T-helper 17 cell (primary cell): ENCODE results near the gene TNIP2. TPM values are rescaled to one million over a fixed set of nuclear protein-coding genes. Genes with fewer than 3 reads are reported as not detected.
"Not testable (repeated sequence)": the region's sequence is repeated elsewhere in the genome, so short reads cannot be mapped to it uniquely, and the experiment has no call there.

Experiments used
- ATAC-seq: fragments of 150-1000 bp; cut with Tn5 transposase; 2 replicates; pipeline ENCODE4 v1.10.0; 2021; ENCODE audit warnings: mild to moderate bottlenecking, moderate library complexity
- DNase-seq, 3 donors: peaks; one replicate each; pipeline versions ENCODE4 v3.0.0 to v3.0.0-alpha.2; 2020 to 2021
- H3K9me3 ChIP-seq: one replicate; pipeline ENCODE4 v1.7.0; 2013; ENCODE audit warnings: low read length, mild to moderate bottlenecking; ENCODE audit not compliant: control insufficient read depth, poor library complexity, severe bottlenecking
- H3K27ac Mint-ChIP-seq: one replicate; pipeline ENCODE4 v1.8.0; 2022; ENCODE audit warnings: mild to moderate bottlenecking, moderate library complexity, mixed read lengths
- H3K27me3 Mint-ChIP-seq: one replicate; pipeline ENCODE4 v1.8.0; 2022; ENCODE audit warnings: mixed read lengths
- H3K36me3 Mint-ChIP-seq: one replicate; pipeline ENCODE4 v1.8.0; 2022; ENCODE audit warnings: low read depth, mixed read lengths
- H3K4me1 Mint-ChIP-seq: one replicate; pipeline ENCODE4 v1.8.0; 2022; ENCODE audit warnings: mild to moderate bottlenecking, mixed read lengths
- H3K4me3 Mint-ChIP-seq: one replicate; pipeline ENCODE4 v1.8.0; 2022; ENCODE audit warnings: mild to moderate bottlenecking, moderate library complexity, mixed read lengths
- total RNA-seq, 4 donors: library from RNA in 2 of 4; stranded (reverse) in 2 of 4; gene quantifications; one replicate each; pipeline ENCODE4 v1.2.3 and lab custom pipeline; 2022 to 2026

The TNIP2 gene
- total RNA-seq, 2 donors from 2014 or later, result 66.0 to 72.5 TPM

GRCh38 chr4:2790583-2791517 lies 34.7 kb upstream of the TNIP2 start:
- H3K27ac Mint-ChIP-seq, result peak overlapping the region; percentile 78
- ATAC-seq (no peak), DNase-seq (no peak)
- peak overlapping the region; percentile 53 for H3K4me3 Mint-ChIP-seq
- no peaks in the 10 kb centered on the region for H3K36me3 Mint-ChIP-seq
- H3K27me3 Mint-ChIP-seq, result no peaks in the 10 kb centered on the region
- H3K9me3 ChIP-seq, result no peaks in the 10 kb centered on the region
- peaks cover 51% of the 10 kb centered on the region for H3K4me1 Mint-ChIP-seq

DNA sequence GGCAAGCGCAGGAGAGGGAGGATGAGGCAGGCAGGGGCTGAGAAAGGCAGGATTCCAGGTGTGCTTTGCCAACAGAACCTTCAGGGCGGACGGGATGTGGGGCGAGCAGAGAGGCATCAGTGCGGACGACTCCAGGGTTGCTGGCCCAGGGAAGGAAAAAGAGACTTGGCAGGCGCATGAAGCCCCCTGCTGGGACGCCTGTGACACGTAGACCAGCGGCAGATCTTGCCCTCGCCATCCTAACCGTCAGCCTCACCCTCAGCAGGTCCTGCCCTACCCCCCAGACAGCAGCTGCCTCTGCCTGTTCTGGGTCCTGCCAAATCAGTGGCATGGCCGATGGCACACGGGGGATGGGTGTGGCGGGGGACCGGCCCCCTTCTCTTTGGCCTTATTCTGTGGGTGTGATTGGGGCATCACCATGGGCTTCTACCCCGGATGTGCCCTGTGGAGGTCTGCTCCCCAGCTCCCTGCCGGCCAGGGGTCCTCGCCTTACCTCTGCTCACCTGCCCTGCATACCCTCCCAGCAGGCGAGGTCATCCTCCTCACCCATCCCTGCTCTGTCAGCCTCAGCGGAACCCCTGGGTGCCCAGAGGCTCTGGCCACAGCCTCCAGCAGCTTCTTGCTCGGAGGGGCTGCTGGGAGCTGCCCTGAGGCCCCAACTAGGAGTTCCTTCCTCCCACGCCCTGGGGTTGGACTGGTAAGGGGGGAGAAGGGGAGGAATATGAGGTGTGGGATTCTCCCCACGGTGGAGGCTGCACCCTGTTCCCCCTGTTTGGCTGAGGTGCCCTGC lies 33.9 kb upstream of the TNIP2 start:
- peaks cover 52% of the 10 kb centered on the region for H3K4me1 Mint-ChIP-seq

GRCh38 chr4:2789351-2789750 lies 33.2 kb upstream of the TNIP2 start:
- no peaks in the 10 kb centered on the region for H3K36me3 Mint-ChIP-seq
- peaks cover 45% of the 10 kb centered on the region for H3K4me1 Mint-ChIP-seq
- H3K9me3 ChIP-seq, result no peaks in the 10 kb centered on the region
- DNase-seq (no peak), ATAC-seq (no peak)
- H3K4me3 Mint-ChIP-seq, result peak overlapping the region; percentile 43
- no peaks in the 10 kb centered on the region for H3K27me3 Mint-ChIP-seq
- peak overlapping the region; percentile 74 for H3K27ac Mint-ChIP-seq

More for the DNA sequence above, 33.9 kb upstream of the TNIP2 start:
- Mint-ChIP-seq H3K27ac (peak overlapping the region; percentile 74), H3K36me3 (no peaks in the 10 kb centered on the region), H3K27me3 (no peaks in the 10 kb centered on the region), H3K4me3 (peak overlapping the region; percentile 43)
- no peaks in the 10 kb centered on the region for H3K9me3 ChIP-seq
- DNase-seq (no peak), ATAC-seq (no peak)

DNA sequence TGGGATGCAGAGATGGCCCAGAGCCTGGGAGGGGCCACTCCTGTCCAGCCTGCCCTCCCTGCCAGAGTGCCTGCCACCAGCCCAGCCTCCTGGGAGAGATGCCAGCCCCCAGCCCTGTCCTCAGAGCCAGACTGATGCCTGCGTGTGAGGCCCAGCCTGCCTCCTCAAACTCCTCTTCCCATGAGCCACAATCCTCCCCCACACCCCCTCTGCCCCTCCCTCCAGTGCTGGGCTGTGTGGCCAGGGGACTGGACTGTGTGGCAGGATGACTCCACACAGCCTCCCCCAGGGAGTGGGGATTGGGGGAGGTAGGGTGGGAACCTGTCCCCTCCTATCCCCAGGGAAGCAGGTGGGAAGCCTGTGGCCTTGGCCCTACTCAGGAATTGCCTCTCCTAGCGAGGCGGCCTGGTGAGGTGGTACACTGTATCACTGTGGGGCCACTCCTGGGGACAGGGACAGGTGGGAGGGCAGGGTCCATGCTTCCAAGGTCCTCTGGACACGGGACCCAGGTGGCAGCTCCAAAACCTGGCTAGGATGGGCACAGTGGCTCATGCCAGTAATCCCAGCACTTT lies 32.5 kb upstream of the TNIP2 start:
- H3K9me3 ChIP-seq, result no peaks in the 10 kb centered on the region
- Mint-ChIP-seq H3K4me1 (peaks cover 38% of the 10 kb centered on the region), H3K27ac (peak overlapping the region; percentile 96), H3K4me3 (peak overlapping the region; percentile 69), H3K36me3 (no peaks in the 10 kb centered on the region), H3K27me3 (no peaks in the 10 kb centered on the region)
- no peak for ATAC-seq
- DNase-seq, result no peak

DNA sequence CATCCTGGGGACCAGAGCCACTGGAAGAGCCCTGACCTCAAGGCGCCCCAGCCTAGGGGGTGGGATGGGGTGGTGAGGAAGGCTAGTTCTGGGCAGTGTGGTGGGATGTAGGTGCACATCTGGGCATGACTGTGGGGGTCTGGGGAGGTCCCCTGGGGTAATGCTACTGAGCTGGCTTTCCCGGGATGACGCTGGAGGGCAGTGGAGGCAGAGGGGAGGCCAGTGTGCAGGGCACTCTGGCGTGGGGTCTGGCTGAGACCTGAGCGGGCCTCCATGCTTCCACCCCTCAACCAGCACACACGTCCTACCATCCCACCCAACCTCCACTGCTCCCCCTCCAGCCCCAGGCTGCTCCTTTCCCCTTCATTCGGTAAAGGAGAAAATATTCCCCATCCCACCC lies 32.0 kb upstream of the TNIP2 start:
- H3K9me3 ChIP-seq, result no peaks in the 10 kb centered on the region
- Mint-ChIP-seq H3K4me3 (peak overlapping the region; percentile 69), H3K36me3 (no peaks in the 10 kb centered on the region), H3K27ac (peak overlapping the region; percentile 96), H3K4me1 (peaks cover 36% of the 10 kb centered on the region), H3K27me3 (no peaks in the 10 kb centered on the region)
- no peak for ATAC-seq
- DNase-seq, result no peak

DNA sequence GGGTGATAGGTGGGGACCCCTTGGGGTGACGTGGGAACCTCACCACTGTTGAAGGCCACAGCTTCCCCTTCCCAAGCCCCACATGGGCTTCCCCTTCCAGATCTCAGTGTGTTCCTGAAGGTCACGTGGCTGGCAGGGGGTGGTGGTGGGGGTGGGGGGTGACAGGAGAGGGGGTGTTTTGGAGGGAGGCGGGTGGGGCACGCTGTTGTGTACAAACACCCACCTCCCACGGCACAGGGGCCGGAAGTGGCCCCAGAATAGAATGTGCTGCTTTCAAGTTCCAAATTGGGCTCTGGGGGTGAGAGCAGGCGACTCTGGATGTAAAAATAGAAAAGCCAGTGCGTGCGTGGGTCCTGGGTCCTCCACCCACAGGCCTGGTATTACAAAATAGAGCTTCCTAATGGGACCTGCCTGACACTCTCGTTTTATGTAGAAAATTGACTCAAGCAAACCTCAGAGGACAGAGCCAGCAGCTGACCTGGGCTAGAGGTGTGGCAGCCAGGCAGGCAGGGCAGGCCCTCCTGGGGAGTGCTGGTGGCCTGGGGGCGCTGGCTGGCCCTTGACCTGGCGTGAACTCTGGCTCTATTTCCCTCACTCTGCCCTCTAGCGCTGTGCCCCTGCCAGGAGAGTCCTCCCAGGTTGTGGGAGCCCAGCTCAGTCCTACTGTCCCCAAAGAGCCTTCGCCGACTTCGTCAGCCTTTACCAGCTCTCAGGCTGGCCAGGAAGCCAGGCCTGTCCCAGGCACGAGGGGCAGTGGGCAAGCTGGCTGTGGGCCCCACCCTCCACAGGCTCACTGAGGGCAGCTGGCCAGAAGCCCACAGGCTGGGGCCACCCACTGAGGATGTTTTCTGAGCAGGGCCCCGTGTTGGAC lies 31.3 kb upstream of the TNIP2 start:
- peak; percentile 39 for ATAC-seq
- no peak for DNase-seq
- Mint-ChIP-seq H3K36me3 (no peaks in the 10 kb centered on the region), H3K4me3 (peak overlapping the region; percentile 69), H3K27me3 (no peaks in the 10 kb centered on the region), H3K4me1 (peaks cover 36% of the 10 kb centered on the region), H3K27ac (peak overlapping the region; percentile 96)
- H3K9me3 ChIP-seq, result no peaks in the 10 kb centered on the region

DNA sequence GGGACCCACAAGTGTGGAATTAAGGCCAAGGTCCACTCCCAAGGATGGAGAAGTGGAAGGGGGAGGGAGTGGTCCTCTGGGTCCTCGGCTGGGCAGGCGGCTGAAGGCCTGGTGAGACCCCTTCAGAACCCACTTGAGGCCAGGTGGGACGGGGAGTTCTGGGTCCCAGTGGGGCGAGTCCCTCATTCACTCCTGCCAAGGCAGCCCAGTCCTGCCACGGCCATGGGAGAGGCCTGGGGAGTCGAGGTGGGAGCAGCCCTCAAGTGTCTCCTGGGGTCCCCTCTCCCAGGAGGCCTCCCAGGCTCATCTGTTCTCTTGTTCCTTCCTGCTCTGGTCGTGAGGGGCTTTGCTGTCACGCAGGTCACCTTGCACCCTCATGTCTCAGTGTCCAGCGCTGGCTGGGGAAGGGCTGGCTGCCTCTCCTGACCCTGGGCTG lies 30.7 kb upstream of the TNIP2 start:
- no peak overlapping the region for H3K4me3 Mint-ChIP-seq
- no peaks in the 10 kb centered on the region for H3K27me3 Mint-ChIP-seq
- no peaks in the 10 kb centered on the region for H3K9me3 ChIP-seq
- H3K4me1 Mint-ChIP-seq, result peaks cover 31% of the 10 kb centered on the region
- no peak for ATAC-seq
- peak overlapping the region; percentile 96 for H3K27ac Mint-ChIP-seq
- no peak for DNase-seq
- no peaks in the 10 kb centered on the region for H3K36me3 Mint-ChIP-seq

GRCh38 chr4:2786152-2786671 lies 30.1 kb upstream of the TNIP2 start:
- peak overlapping the region; percentile 62 for H3K4me3 Mint-ChIP-seq
- peak overlapping the region; percentile 96 for H3K27ac Mint-ChIP-seq
- no peaks in the 10 kb centered on the region for H3K27me3 Mint-ChIP-seq
- DNase-seq (peak in 2 of 3 donors; percentile 51 to 60), ATAC-seq (peak; percentile 88)
- no peaks in the 10 kb centered on the region for H3K36me3 Mint-ChIP-seq
- H3K9me3 ChIP-seq, result no peaks in the 10 kb centered on the region
- peaks cover 28% of the 10 kb centered on the region for H3K4me1 Mint-ChIP-seq

- peak overlapping the region; percentile 96 for H3K27ac Mint-ChIP-seq
- H3K9me3 ChIP-seq, result no peaks in the 10 kb centered on the region
- DNase-seq (no peak), ATAC-seq (peak; percentile 56)
- H3K27me3 Mint-ChIP-seq, result no peaks in the 10 kb centered on the region
- H3K36me3 Mint-ChIP-seq, result no peaks in the 10 kb centered on the region
- H3K4me3 Mint-ChIP-seq, result no peak overlapping the region
- H3K4me1 Mint-ChIP-seq, result peaks cover 27% of the 10 kb centered on the region
These were observed 29.5 kb upstream of the TNIP2 start for GRCh38 chr4:2785613-2786012.

DNA sequence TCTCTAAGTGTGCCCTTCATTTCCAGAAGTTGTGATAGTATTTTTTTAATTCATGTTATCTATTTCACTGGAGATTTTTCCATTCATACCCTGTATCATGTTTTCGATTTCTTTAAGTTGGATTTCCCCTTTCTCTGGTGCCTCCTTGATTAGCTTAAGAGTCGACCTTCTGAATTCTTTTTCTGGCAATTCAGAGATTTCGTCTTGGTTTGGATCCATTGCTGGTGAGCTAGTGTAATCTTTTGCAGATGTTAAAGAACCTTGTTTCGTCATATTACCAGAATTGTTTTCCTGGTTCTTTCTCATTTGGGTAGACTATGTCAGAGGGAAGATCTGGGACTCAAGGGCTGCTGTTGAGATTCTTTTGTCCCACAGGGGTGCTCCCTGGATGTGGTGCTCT lies 27.7 kb upstream of the TNIP2 start:
- H3K27me3 Mint-ChIP-seq, result no peaks in the 10 kb centered on the region
- peaks cover 21% of the 10 kb centered on the region for H3K4me1 Mint-ChIP-seq
- H3K27ac Mint-ChIP-seq, result no peak overlapping the region
- no peaks in the 10 kb centered on the region for H3K36me3 Mint-ChIP-seq
- no peak for DNase-seq
- no peak for ATAC-seq
- H3K9me3 ChIP-seq, result no peaks in the 10 kb centered on the region
- H3K4me3 Mint-ChIP-seq, result no peak overlapping the region

DNA sequence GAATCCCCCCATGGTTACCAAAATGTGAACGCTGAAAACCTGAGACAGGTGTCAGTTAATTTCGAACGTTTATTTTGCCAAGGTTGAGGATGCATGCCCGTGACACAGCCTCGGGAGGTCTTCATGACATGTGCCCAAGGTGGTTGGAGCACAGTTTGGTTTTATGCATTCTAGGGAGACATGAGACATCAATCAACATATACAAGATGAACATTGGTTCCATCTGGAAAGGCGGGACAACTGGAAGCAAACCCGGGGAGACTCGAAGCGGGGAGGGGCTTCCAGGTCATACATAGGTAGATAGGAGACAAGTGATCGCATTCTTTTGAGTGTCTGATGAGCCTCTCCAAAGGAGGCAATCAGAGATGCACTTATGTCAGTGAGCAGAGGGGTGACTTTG lies 25.8 kb upstream of the TNIP2 start:
- Mint-ChIP-seq H3K4me3 (no peak overlapping the region), H3K36me3 (no peaks in the 10 kb centered on the region), H3K4me1 (peaks cover 10% of the 10 kb centered on the region), H3K27ac (no peak overlapping the region), H3K27me3 (no peaks in the 10 kb centered on the region)
- DNase-seq (no peak), ATAC-seq (no peak)
- no peaks in the 10 kb centered on the region for H3K9me3 ChIP-seq

- not testable (repeated sequence) for H3K36me3 Mint-ChIP-seq, H3K27me3 Mint-ChIP-seq, DNase-seq, ATAC-seq, H3K4me3 Mint-ChIP-seq, H3K4me1 Mint-ChIP-seq, H3K9me3 ChIP-seq, H3K27ac Mint-ChIP-seq
These were observed 24.5 kb upstream of the TNIP2 start for GRCh38 chr4:2780643-2781042.
